Mesendoderm (in vitro differentiated cells): ENCODE results near the gene TTYH1.

Experiments used
- DNase-seq: peaks from one replicate; pipeline ENCODE4 v3.0.0; 2013
- H2AK5ac ChIP-seq: 2 replicates; pipeline ENCODE4 v1.6.1; 2013; ENCODE audit warnings: low read length, inconsistent platforms
- H2BK120ac ChIP-seq: 2 replicates; pipeline ENCODE4 v1.6.1; 2013; ENCODE audit warnings: low read depth, mild to moderate bottlenecking, low read length, moderate library complexity, mixed read lengths
- H2BK15ac ChIP-seq: replicated peaks from 2 replicates; pipeline ENCODE4 v1.6.1; 2013; ENCODE audit warnings: low read depth, mild to moderate bottlenecking, moderate library complexity
- H2BK5ac ChIP-seq: 2 replicates; pipeline ENCODE4 v1.6.1; 2013; ENCODE audit warnings: low read length, inconsistent platforms
- H3K18ac ChIP-seq: 2 replicates; pipeline ENCODE4 v1.6.1; 2013; ENCODE audit warnings: mild to moderate bottlenecking, low read length, mixed read lengths
- H3K23ac ChIP-seq: one replicate; pipeline ENCODE4 v1.6.1; 2013; ENCODE audit warnings: low read length
- H3K27ac ChIP-seq: 2 replicates; pipeline ENCODE4 v1.5.1; 2013; ENCODE audit warnings: low read depth, mild to moderate bottlenecking, inconsistent platforms, low read length, moderate library complexity
- H3K27me3 ChIP-seq: 2 replicates; pipeline ENCODE4 v1.6.1; 2013; ENCODE audit warnings: low read length, control low read depth, mild to moderate bottlenecking, inconsistent platforms; ENCODE audit not compliant: insufficient read depth, poor library complexity
- H3K36me3 ChIP-seq: 2 replicates; pipeline ENCODE4 v1.6.1; 2013; ENCODE audit warnings: low read length, inconsistent platforms; ENCODE audit not compliant: control insufficient read depth, insufficient read depth
- H3K4ac ChIP-seq: one replicate; pipeline ENCODE4 v1.6.1; 2013; ENCODE audit warnings: low read depth, mild to moderate bottlenecking, low read length, moderate library complexity
- H3K4me1 ChIP-seq: 2 replicates; pipeline ENCODE4 v1.6.1; 2013; ENCODE audit warnings: low read depth, low read length, inconsistent platforms; ENCODE audit not compliant: control insufficient read depth
- H3K4me2 ChIP-seq: 2 replicates; pipeline ENCODE4 v1.6.1; 2013; ENCODE audit warnings: low read length
- H3K4me3 ChIP-seq: 2 replicates; pipeline ENCODE4 v1.5.1; 2013; ENCODE audit warnings: mild to moderate bottlenecking, low read length
- H3K56ac ChIP-seq: one replicate; pipeline ENCODE4 v1.6.1; 2013; ENCODE audit warnings: low read length
- H3K79me1 ChIP-seq: 2 replicates; pipeline ENCODE4 v1.6.1; 2013; ENCODE audit warnings: low read length, inconsistent platforms
- H3K79me2 ChIP-seq: 2 replicates; pipeline ENCODE4 v1.6.1; 2013; ENCODE audit warnings: mild to moderate bottlenecking, low read length; ENCODE audit not compliant: control insufficient read depth, insufficient read depth
- H3K9ac ChIP-seq: 2 replicates; pipeline ENCODE4 v1.6.1; 2013; ENCODE audit warnings: low read length, inconsistent platforms
- H4K5ac ChIP-seq: one replicate; pipeline ENCODE4 v1.6.1; 2013; ENCODE audit warnings: low read length
- H4K8ac ChIP-seq: one replicate; pipeline ENCODE4 v1.6.1; 2013; ENCODE audit warnings: low read depth, mild to moderate bottlenecking, control low read depth, low read length, moderate library complexity
- WGBS: extraction: QIAGEN DNeasy Blood & Tissue Kit; methylation state at CpG from one replicate; pipeline ENCODE4 v1.1.7; 2013; ENCODE audit warnings: low lambda C conversion rate, missing lambda C conversion rate; ENCODE audit not compliant: insufficient coverage; ENCODE audit errors: extremely low coverage; 5-methylcytosine and 5-hydroxymethylcytosine counted together

Gene TTYH1

GRCh38 chr19:54462655-54463530 lies 47.6 kb downstream of the TTYH1 start:
- Histone ChIP-seq H3K36me3 (peaks cover 20% of the 10 kb centered on the region), H3K18ac (peak overlapping the region; percentile 2), H3K79me1 (peaks cover 14% of the 10 kb centered on the region), H3K79me2 (peaks cover 4% of the 10 kb centered on the region), H3K23ac (peak overlapping the region; percentile 94), H3K27me3 (no peaks in the 10 kb centered on the region), H2AK5ac (no peak overlapping the region), H3K9ac (peak overlapping the region; percentile 95), H2BK5ac (peak overlapping the region; percentile 52), H3K56ac (peak overlapping the region; percentile 99), H4K5ac (no peak overlapping the region), H4K8ac (no peak overlapping the region), H3K4ac (peak overlapping the region; percentile 56), H2BK15ac (no peak overlapping the region), H3K4me2 (peak overlapping the region; percentile 77), H3K27ac (peak overlapping the region; percentile 73), H2BK120ac (no peak overlapping the region), H3K4me1 (peaks cover 5% of the 10 kb centered on the region), H3K4me3 (peak overlapping the region; percentile 9)
- no CpG with 5 or more reads among the region's 91 CpGs for WGBS
- DNase-seq, result peak; percentile 87

- no CpG with 5 or more reads among the region's 41 CpGs for WGBS
- H3K4me3 ChIP-seq, result peak within 1 kb of the TSS; percentile 60
- H4K5ac ChIP-seq, result no peak within 1 kb of the TSS
- peak; percentile 100 for DNase-seq
- H3K4me1 ChIP-seq, result peaks cover 5% of the 10 kb centered on the region
- peak within 1 kb of the TSS; percentile 95 for H3K9ac ChIP-seq
- no peak within 1 kb of the TSS for H2AK5ac ChIP-seq
- no peak within 1 kb of the TSS for H2BK120ac ChIP-seq
- H3K27ac ChIP-seq, result peak within 1 kb of the TSS; percentile 96
- no peak within 1 kb of the TSS for H4K8ac ChIP-seq
- H3K56ac ChIP-seq, result peak within 1 kb of the TSS; percentile 99
- H3K79me1 ChIP-seq, result peaks cover 10% of the 10 kb centered on the region
- peak within 1 kb of the TSS; percentile 77 for H3K4me2 ChIP-seq
- H3K79me2 ChIP-seq, result peaks cover 2% of the 10 kb centered on the region
- H3K18ac ChIP-seq, result peak within 1 kb of the TSS; percentile 89
- peak within 1 kb of the TSS; percentile 79 for H2BK5ac ChIP-seq
- H3K4ac ChIP-seq, result peak within 1 kb of the TSS; percentile 56
- peaks cover 13% of the 10 kb centered on the region for H3K36me3 ChIP-seq
- no peak within 1 kb of the TSS for H2BK15ac ChIP-seq
- H3K23ac ChIP-seq, result peak within 1 kb of the TSS; percentile 94
- H3K27me3 ChIP-seq, result no peaks in the 10 kb centered on the region
Observed at GRCh38 chr19:54463531-54464043, 48.3 kb downstream of the TTYH1 start, which contains the start of gene LENG9. LENG9 (minus strand) TSS chr19:54463778; CDS start chr19:54463526, 252 bp downstream.

GRCh38 chr19:54464044-54464629 lies 48.9 kb downstream of the TTYH1 start:
- no peaks in the 10 kb centered on the region for H3K27me3 ChIP-seq
- peak overlapping the region; percentile 96 for H3K27ac ChIP-seq
- no peak overlapping the region for H2AK5ac ChIP-seq
- H3K4me3 ChIP-seq, result peak overlapping the region; percentile 60
- peaks cover 5% of the 10 kb centered on the region for H3K79me1 ChIP-seq
- H3K4me1 ChIP-seq, result peaks cover 5% of the 10 kb centered on the region
- DNase-seq, result peak; percentile 99
- no peak overlapping the region for H3K23ac ChIP-seq
- peak overlapping the region; percentile 89 for H3K18ac ChIP-seq
- H3K4ac ChIP-seq, result no peak overlapping the region
- peaks cover 8% of the 10 kb centered on the region for H3K36me3 ChIP-seq
- no peak overlapping the region for H2BK15ac ChIP-seq
- peak overlapping the region; percentile 90 for H3K56ac ChIP-seq
- peak overlapping the region; percentile 77 for H3K9ac ChIP-seq
- no peak overlapping the region for H2BK120ac ChIP-seq
- H3K4me2 ChIP-seq, result peak overlapping the region; percentile 71
- peaks cover 2% of the 10 kb centered on the region for H3K79me2 ChIP-seq
- no peak overlapping the region for H4K5ac ChIP-seq
- peak overlapping the region; percentile 79 for H2BK5ac ChIP-seq
- no CpG with 5 or more reads among the region's 26 CpGs for WGBS
- no peak overlapping the region for H4K8ac ChIP-seq

- Histone ChIP-seq H2BK120ac (no peak overlapping the region), H3K9ac (peak overlapping the region; percentile 77), H2BK5ac (peak overlapping the region; percentile 79), H3K23ac (peak overlapping the region; percentile 66), H3K18ac (peak overlapping the region; percentile 89), H2AK5ac (no peak overlapping the region), H3K79me2 (no peaks in the 10 kb centered on the region), H3K56ac (peak overlapping the region; percentile 90), H4K5ac (no peak overlapping the region), H3K79me1 (peaks cover 2% of the 10 kb centered on the region), H3K4me2 (peak overlapping the region; percentile 71), H3K27me3 (no peaks in the 10 kb centered on the region), H3K4me3 (peak overlapping the region; percentile 60), H3K36me3 (peaks cover 5% of the 10 kb centered on the region), H3K4ac (no peak overlapping the region), H3K27ac (peak overlapping the region; percentile 96), H4K8ac (no peak overlapping the region), H2BK15ac (no peak overlapping the region), H3K4me1 (peaks cover 5% of the 10 kb centered on the region)
- peak; percentile 96 for DNase-seq
- no CpG with 5 or more reads among the region's 87 CpGs for WGBS
Observed at GRCh38 chr19:54464630-54465425, 49.6 kb downstream of the TTYH1 start.

GRCh38 chr19:54465426-54466109 lies 50.3 kb downstream of the TTYH1 start:
- Histone ChIP-seq H3K79me1 (peaks cover 1% of the 10 kb centered on the region), H4K8ac (no peak overlapping the region), H3K4ac (no peak overlapping the region), H3K27me3 (peaks cover 2% of the 10 kb centered on the region), H3K56ac (no peak overlapping the region), H3K79me2 (no peaks in the 10 kb centered on the region), H4K5ac (no peak overlapping the region), H3K4me1 (peaks cover 5% of the 10 kb centered on the region), H3K27ac (no peak overlapping the region), H3K4me2 (no peak overlapping the region), H3K9ac (no peak overlapping the region), H3K18ac (no peak overlapping the region), H3K4me3 (no peak overlapping the region), H2BK15ac (no peak overlapping the region), H3K23ac (no peak overlapping the region), H2BK5ac (no peak overlapping the region), H2AK5ac (no peak overlapping the region), H2BK120ac (no peak overlapping the region), H3K36me3 (peaks cover 5% of the 10 kb centered on the region)
- WGBS, result no CpG with 5 or more reads among the region's 49 CpGs
- no peak for DNase-seq
